K562 (cell line): ENCODE data around the gene SV2A. TPM values are rescaled to one million over a fixed set of nuclear protein-coding genes. Genes with fewer than 3 reads are reported as not detected.

ENCODE experiments used
- ATAC-seq: fragments of 200-7000 bp; cut with Tn5 transposase; 3 replicates; pipeline ENCODE4 v1.9.1; 2020; ENCODE audit warnings: moderate library complexity
- BruUV-seq: library from RNA; stranded (reverse); fragments of 400-500 nt; replicated peaks from 2 replicates; lab custom pipeline; 2021; lab: Mats Ljungman, UMichigan
- CTCF ChIA-PET: fragments of 300-600 bp; formaldehyde crosslinking; extraction: SDS; loops from one replicate; lab custom pipeline; 2021; ENCODE audit warnings: low intra/inter-chr PET ratio; lab: Yijun Ruan, JAX
- POLR2A ChIA-PET: fragments of 300-600, 350-650 bp; sonication (Branson Sonifier 250); formaldehyde crosslinking; extraction: SDS; loops from one replicate; lab custom pipeline; 2021; ENCODE audit warnings: antibody characterized with exemption, inconsistent platforms; lab: Yijun Ruan, JAX
- DNase-seq, 4 experiments: peaks; one replicate each; pipeline versions ENCODE4 v3.0.0 to v3.0.0-alpha.2; 2011 to 2018; ENCODE audit warnings: low spot score in 3 of 4, mixed read lengths in 3 of 4; ENCODE audit errors: extremely low read depth in 1 of 4
- FAIRE-seq: peaks from 2 replicates; lab custom pipeline; 2011; peaks lifted over from hg19 to GRCh38; lab: Jason Lieb, UNC
- H2AFZ ChIP-seq: 2 replicates; pipeline ENCODE4 v1.6.0; 2011; ENCODE audit warnings: low read depth, low read length, control low read depth, inconsistent platforms
- H3K27ac ChIP-seq: fragments of 200-600 bp; 3 replicates; pipeline ENCODE4 v1.8.0; 2011; ENCODE audit warnings: low read depth, mild to moderate bottlenecking, control low read depth, inconsistent platforms, low read length, moderate library complexity, mixed read lengths; ENCODE audit errors: extremely low read depth
- H3K27me3 ChIP-seq, 2 experiments: fragments of 300-600 bp in 1 of 2; 2 replicates in 1 of 2; 3 replicates in 1 of 2; pipeline versions ENCODE4 v1.6.0 to v1.8.0; 2011; ENCODE audit warnings: inconsistent platforms in 2 of 2, low read length in 2 of 2, mild to moderate bottlenecking in 1 of 2, mixed read lengths in 1 of 2, moderate library complexity in 1 of 2; ENCODE audit not compliant: control insufficient read depth in 2 of 2, insufficient read depth in 2 of 2
- H3K36me3 ChIP-seq: fragments of 300-600 bp; 3 replicates; pipeline ENCODE4 v1.8.0; 2011; ENCODE audit warnings: mild to moderate bottlenecking, low read length, inconsistent platforms; ENCODE audit not compliant: control insufficient read depth, insufficient read depth
- H3K4me1 ChIP-seq, 2 experiments: fragments of 200-600 bp in 1 of 2; replicated peaks in 1 of 2; 2 replicates in 1 of 2; 3 replicates in 1 of 2; pipeline versions ENCODE4 v1.5.1 to v1.8.0; 2011; ENCODE audit warnings: inconsistent platforms in 2 of 2, low read length in 2 of 2, mild to moderate bottlenecking in 1 of 2, mixed read lengths in 1 of 2, moderate library complexity in 1 of 2; ENCODE audit not compliant: control insufficient read depth in 2 of 2, insufficient read depth in 2 of 2
- H3K4me2 ChIP-seq: 2 replicates; pipeline ENCODE4 v1.6.1; 2011; ENCODE audit warnings: low read length, control low read depth, inconsistent platforms, mixed read lengths; ENCODE audit not compliant: insufficient read depth
- H3K4me3 ChIP-seq: fragments of 200-600 bp; sonication (generic), shearing (Covaris generic); 2 replicates; pipeline ENCODE4 v1.5.1; 2016; ENCODE audit warnings: control low read depth, inconsistent platforms
- H3K79me2 ChIP-seq: fragments of 200-600 bp; 3 replicates; pipeline ENCODE4 v1.8.0; 2011; ENCODE audit warnings: low read length, inconsistent platforms; ENCODE audit not compliant: control insufficient read depth, insufficient read depth
- H3K9ac ChIP-seq, 2 experiments: 2 replicates each; pipeline versions ENCODE4 v1.6.0 to v1.6.1; 2011; ENCODE audit warnings: low read depth in 2 of 2, low read length in 2 of 2, control low read depth in 1 of 2, inconsistent platforms in 1 of 2, mild to moderate bottlenecking in 1 of 2, mixed read lengths in 1 of 2; ENCODE audit not compliant: insufficient read depth in 1 of 2
- H3K9me1 ChIP-seq: one replicate; pipeline ENCODE4 v1.6.0; 2011; ENCODE audit warnings: inconsistent platforms, mild to moderate bottlenecking, low read length, moderate library complexity; ENCODE audit not compliant: control insufficient read depth, insufficient read depth
- H3K9me3 ChIP-seq: replicated peaks from 2 replicates; pipeline ENCODE4 v1.5.1; 2011; ENCODE audit warnings: low read depth, low read length, inconsistent platforms; ENCODE audit not compliant: control insufficient read depth, insufficient read depth
- H4K20me1 ChIP-seq: replicated peaks from 2 replicates; pipeline ENCODE4 v1.6.1; 2011; ENCODE audit warnings: low read length, inconsistent platforms, mixed read lengths; ENCODE audit not compliant: control insufficient read depth, insufficient read depth
- E4F1 ChIP-seq: fragments of 250-450 bp; sonication (Bioruptor Pico); IDR thresholded peaks from 2 replicates; pipeline ENCODE4 v1.5.0; 2021; ENCODE audit warnings: mild to moderate bottlenecking, borderline replicate concordance
- NFIX ChIP-seq: fragments of 250-450 bp; sonication (Bioruptor Pico); IDR thresholded peaks from 2 replicates; pipeline ENCODE4 v1.4.0; 2020; ENCODE audit warnings: low read depth, mild to moderate bottlenecking, moderate library complexity
- POLR2AphosphoS2 ChIP-seq: IDR thresholded peaks from 2 replicates; pipeline ENCODE4 v1.6.1; 2012; ENCODE audit warnings: low read length, improper control_type of control experiment
- PTRF ChIP-seq: fragments of 450-650 bp; IDR thresholded peaks from 2 replicates; pipeline ENCODE4 v1.6.1; 2016; ENCODE audit warnings: mild to moderate bottlenecking, missing genetic modification characterization, missing compliant biosample characterization
- SRSF9 ChIP-seq: fragments of 200-400 bp; formaldehyde crosslinking; IDR thresholded peaks from 2 replicates; pipeline ENCODE4 v1.6.1; 2017; ENCODE audit warnings: low read depth, low read length, borderline replicate concordance
- ZBTB7A ChIP-seq: IDR thresholded peaks from 2 replicates; pipeline ENCODE4 v1.6.1; 2011; ENCODE audit warnings: low read depth, mild to moderate bottlenecking, low read length, moderate library complexity, borderline replicate concordance; ENCODE audit not compliant: control insufficient read depth
- ZNF140 ChIP-seq: fragments of 250-450 bp; sonication (Bioruptor Pico); IDR thresholded peaks from 2 replicates; pipeline ENCODE4 v1.8.0; 2021; ENCODE audit warnings: moderate library complexity, mild to moderate bottlenecking, inconsistent platforms
- ZNF766 ChIP-seq: fragments of 200-800 bp; sonication (Bioruptor generic); conservative IDR thresholded peaks from 2 replicates; pipeline ENCODE4 v1.6.1; 2016; ENCODE audit warnings: missing genetic modification characterization, missing compliant biosample characterization
- WGBS: fragments of 100-300 bp; shearing (Covaris generic); methylation state at CpG from one replicate; pipeline ENCODE4 v1.1.6; 2016; ENCODE audit warnings: low coverage, mixed read lengths; ENCODE audit not compliant: insufficient coverage; ENCODE audit errors: missing lambda C conversion rate; 5-methylcytosine and 5-hydroxymethylcytosine counted together
- in situ Hi-C: fragments of 300-500 bp; cut with MboI; formaldehyde crosslinking; loops from 4 replicates; pipeline ENCODE4 v1.15.0; 2018; ENCODE audit warnings: inconsistent platforms, mixed read lengths
- intact Hi-C: fragments of 100-400 bp; cut with micrococcal nuclease; formaldehyde crosslinking; loops from 2 replicates; pipeline ENCODE4 v1.14.2; 2022
- polyA plus RNA-seq, 8 experiments: library from polyadenylated mRNA; depleted of rRNA in 4 of 8; stranded (reverse) in 5 of 8; unstranded in 3 of 8; fragments of >200 nt; fragmentation: Nextera tagmentation in 2 of 8; fragmentation: Illumina TruSeq in 1 of 8; extraction: Ambion mirVana in 2 of 8; extraction: Trizol in 1 of 8; gene quantifications; 2 replicates each; pipeline versions ENCODE4 v1.2.1 to v1.2.3, GENCODE V29; 2011 to 2014; ENCODE audit warnings: inconsistent platforms in 1 of 8, missing spikeins in 1 of 8
- total RNA-seq, 7 experiments: library from RNA; depleted of rRNA in 6 of 7; stranded (reverse); fragments of >200 nt in 6 of 7; fragmentation: Illumina TruSeq in 2 of 7; extraction: Trizol in 2 of 7; gene quantifications; 2 replicates each; pipeline versions ENCODE4 v1.2.1 to v1.2.3, GENCODE V29; 2011 to 2021; ENCODE audit warnings: low replicate concordance in 1 of 7

Gene SV2A
- total and polyA plus RNA-seq, 9 of the 15 experiments (the other 6 are each of a cell fraction or from before 2014, with no cell fraction given) = 0.07 to 0.22 (median 0.11) TPM; not detected in 1

- no peak for TF ChIP-seq ZBTB7A
- no peak for TF ChIP-seq E4F1
- TF ChIP-seq ZNF766 (CRISPR knock-in tag) = no peak
- no peak for TF ChIP-seq ZNF140 (CRISPR knock-in tag)
- no peak for TF ChIP-seq SRSF9
Measured at GRCh38 chr1:149884433-149885338, 33.0 kb downstream of the SV2A start (continued).

- ATAC-seq (no peak), FAIRE-seq (no peak), DNase-seq (no peak)
- no peaks in the 10 kb centered on the region for H3K9me1 ChIP-seq
- peaks cover 8 to 14% of the 10 kb centered on the region in 2 experiments; a peak in 4 of 5 replicates for H3K4me1 ChIP-seq
- in situ Hi-C loops (no loop called here), intact Hi-C loops (no loop called here)
- no peaks in the 10 kb centered on the region for H3K27me3 ChIP-seq
- 26% methylated on average over 3 of the region's 3 CpGs for WGBS
- no peaks in the 10 kb centered on the region for H3K9me3 ChIP-seq
- peaks cover 9% of the 10 kb centered on the region; the same call in 2 of the 3 replicates for H3K36me3 ChIP-seq
- H2AFZ ChIP-seq = no peak overlapping the region
- no TSS peak for BruUV-seq
- peaks cover 56% of the 10 kb centered on the region for H3K79me2 ChIP-seq
- CTCF ChIA-PET = no interaction called here
- peak overlapping the region; percentile 64 for H3K4me3 ChIP-seq
- peaks cover 27% of the 10 kb centered on the region for H4K20me1 ChIP-seq
- peak overlapping the region; percentile 88 for H3K4me2 ChIP-seq
- POLR2A ChIA-PET = interaction anchor here (0.9 to 5.1 kb wide), 4 partner anchors 10 to 126 kb away, joined by 3 to 39 read pairs (median 7); no protein-coding TSS in a partner anchor
- peak overlapping the region; percentile 68 to 98; a peak in 3 of 4 replicates for H3K9ac ChIP-seq
- peak overlapping the region; percentile 98 for H3K27ac ChIP-seq
- no peak for TF ChIP-seq PTRF
- peak; percentile 67; the same call in 1 of the 2 replicates for TF ChIP-seq POLR2AphosphoS2
- TF ChIP-seq NFIX (CRISPR knock-in tag) = no peak
Measured at GRCh38 chr1:149883598-149884247, 33.9 kb downstream of the SV2A start.
